HFFc6 (cell line): ENCODE data around the gene OR52B2. TPM values are rescaled to one million over a fixed set of nuclear protein-coding genes. Genes with fewer than 3 reads are reported as not detected.

Source experiments
- DNase-seq: peaks from one replicate; pipeline ENCODE4 v3.0.0-alpha.2; 2018
- H3K27ac Mint-ChIP-seq: 2 replicates; pipeline ENCODE4 v1.8.0; 2020; ENCODE audit warnings: mild to moderate bottlenecking, mixed read lengths
- H3K27me3 Mint-ChIP-seq: 2 replicates; pipeline ENCODE4 v1.8.0; 2021; ENCODE audit warnings: mild to moderate bottlenecking, moderate library complexity, mixed read lengths; ENCODE audit not compliant: insufficient read depth
- H3K36me3 Mint-ChIP-seq: 2 replicates; pipeline ENCODE4 v1.8.0; 2021; ENCODE audit warnings: low read depth, mixed read lengths
- H3K4me1 Mint-ChIP-seq: 2 replicates; pipeline ENCODE4 v1.8.0; 2020; ENCODE audit warnings: low read depth, mixed read lengths
- H3K4me3 Mint-ChIP-seq: 2 replicates; pipeline ENCODE4 v1.8.0; 2020; ENCODE audit warnings: mild to moderate bottlenecking, moderate library complexity, mixed read lengths
- H3K9me3 Mint-ChIP-seq: 2 replicates; pipeline ENCODE4 v1.8.0; 2020; ENCODE audit warnings: mild to moderate bottlenecking, mixed read lengths
- CTCF ChIP-seq: fragments of 200-600 bp; sonication (generic); IDR thresholded peaks from 2 replicates; pipeline ENCODE4 v1.5.0; 2021; ENCODE audit warnings: antibody characterized with exemption, mild to moderate bottlenecking
- total RNA-seq, 6 experiments: library from RNA; stranded (reverse); fragmentation: NEBNext Ultra II Directional; extraction: Animal tissue kit (Norgen Biotek cat#: 25700); gene quantifications; 2 replicates in 1 of 6; 3 replicates in 5 of 6; pipeline ENCODE4 v1.2.3, GENCODE V29; 2021

OR52B2 gene
- total RNA-seq, 6 experiments from 2014 or later: not detected

- Mint-ChIP-seq H3K4me3 (no peak overlapping the region), H3K27me3 (peaks cover 2% of the 10 kb centered on the region), H3K36me3 (no peaks in the 10 kb centered on the region), H3K27ac (no peak overlapping the region), H3K9me3 (no peaks in the 10 kb centered on the region), H3K4me1 (peaks cover 20% of the 10 kb centered on the region)
- no peak for TF ChIP-seq CTCF
- DNase-seq: no peak
These were observed 27.5 kb upstream of the OR52B2 start for GRCh38 chr11:6197466-6198200.

GRCh38 chr11:6196396-6196795 is 26.3 kb upstream of the OR52B2 start:
- H3K9me3 Mint-ChIP-seq: no peaks in the 10 kb centered on the region
- TF ChIP-seq CTCF: no peak
- H3K4me3 Mint-ChIP-seq: no peak overlapping the region
- H3K27me3 Mint-ChIP-seq: peaks cover 2% of the 10 kb centered on the region
- DNase-seq: no peak
- no peak overlapping the region for H3K27ac Mint-ChIP-seq
- H3K36me3 Mint-ChIP-seq: no peaks in the 10 kb centered on the region
- peaks cover 7% of the 10 kb centered on the region; the same call in 1 of the 2 replicates for H3K4me1 Mint-ChIP-seq

DNA sequence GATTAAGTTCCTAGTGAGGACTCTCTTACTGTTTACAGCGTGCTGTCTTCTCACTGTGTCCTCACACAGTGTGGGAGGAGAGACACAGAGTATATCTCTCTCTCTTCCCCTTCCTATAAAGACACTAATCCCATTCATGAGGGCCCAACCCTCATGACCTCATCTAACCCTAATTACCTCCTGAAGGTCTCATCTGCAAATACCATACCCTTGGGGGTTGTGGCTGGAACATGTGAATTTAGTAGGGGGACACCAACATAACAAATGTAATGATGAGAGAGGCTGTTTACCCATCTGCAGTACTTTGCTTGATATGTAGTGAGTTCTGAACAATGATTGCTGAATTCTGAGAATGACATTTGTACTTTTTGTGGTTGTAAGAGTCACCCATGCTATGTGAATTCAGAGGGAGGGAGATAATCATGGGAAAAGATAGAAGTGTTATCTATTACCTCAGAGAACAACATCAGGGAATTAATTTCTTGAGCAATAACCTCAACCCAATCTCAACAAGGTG is 24.0 kb upstream of the OR52B2 start:
- H3K27ac Mint-ChIP-seq: no peak overlapping the region

GRCh38 chr11:6191742-6192141 is 21.6 kb upstream of the OR52B2 start:
- H3K9me3 Mint-ChIP-seq: no peaks in the 10 kb centered on the region
- TF ChIP-seq CTCF: no peak
- H3K4me3 Mint-ChIP-seq: no peak overlapping the region
- no peaks in the 10 kb centered on the region for H3K36me3 Mint-ChIP-seq
- no peaks in the 10 kb centered on the region for H3K27me3 Mint-ChIP-seq
- no peak for DNase-seq
- no peak overlapping the region for H3K27ac Mint-ChIP-seq
- no peaks in the 10 kb centered on the region for H3K4me1 Mint-ChIP-seq

More for the DNA sequence above, 24.0 kb upstream of the OR52B2 start:
- Mint-ChIP-seq H3K36me3 (no peaks in the 10 kb centered on the region), H3K4me1 (no peaks in the 10 kb centered on the region), H3K9me3 (no peaks in the 10 kb centered on the region), H3K27me3 (peaks cover under 1% of the 10 kb centered on the region), H3K4me3 (no peak overlapping the region)
- DNase-seq: no peak
- no peak for TF ChIP-seq CTCF

GRCh38 chr11:6175440-6175839 is 5.3 kb upstream of the OR52B2 start:
- no peaks in the 10 kb centered on the region; the same call in 1 of the 2 replicates for H3K9me3 Mint-ChIP-seq
- no peaks in the 10 kb centered on the region for H3K4me1 Mint-ChIP-seq
- no peaks in the 10 kb centered on the region for H3K36me3 Mint-ChIP-seq
- DNase-seq: no peak
- no peak overlapping the region for H3K4me3 Mint-ChIP-seq
- peaks cover 2% of the 10 kb centered on the region; the same call in 1 of the 2 replicates for H3K27me3 Mint-ChIP-seq
- no peak overlapping the region for H3K27ac Mint-ChIP-seq
- TF ChIP-seq CTCF: no peak
